Uterus (tissue), 4 donors: ENCODE results near the gene ZSCAN10. TPM values are rescaled to one million over a fixed set of nuclear protein-coding genes. Genes with fewer than 3 reads are reported as not detected.
"Not testable (repeated sequence)": the region's sequence is repeated elsewhere in the genome, so short reads cannot be mapped to it uniquely, and the experiment has no call there.

Source experiments
- DNase-seq, 2 donors: peaks; one replicate each; pipeline ENCODE4 v3.0.0-alpha.2; 2019 to 2020
- H3K27ac ChIP-seq, 2 donors: fragments of 200-600 bp; sonication (generic); 1 replicate in 1 of 2; 2 replicates in 1 of 2; pipeline ENCODE4 v1.5.1; 2016 to 2018
- H3K27me3 ChIP-seq, 2 donors: fragments of 200-600 bp; sonication (generic); one replicate each; pipeline ENCODE4 v1.5.1; 2018 to 2019; ENCODE audit warnings: control low read depth in 1 of 2
- H3K36me3 ChIP-seq, 2 donors: fragments of 200-600 bp; sonication (generic); one replicate each; pipeline ENCODE4 v1.5.1; 2019; ENCODE audit warnings: control low read depth in 1 of 2
- H3K4me1 ChIP-seq, 2 donors: fragments of 200-600 bp; sonication (generic); one replicate each; pipeline ENCODE4 v1.5.1; 2018 to 2019; ENCODE audit warnings: control low read depth in 1 of 2
- H3K4me3 ChIP-seq, 2 donors: fragments of 200-600 bp; sonication (generic); 1 replicate in 1 of 2; 2 replicates in 1 of 2; pipeline ENCODE4 v1.5.1; 2018 to 2019; ENCODE audit warnings: mild to moderate bottlenecking in 1 of 2
- H3K9me3 ChIP-seq, 2 donors: fragments of 200-600 bp; sonication (generic); one replicate each; pipeline ENCODE4 v1.5.1; 2019; ENCODE audit warnings: control low read depth in 1 of 2
- POLR2A ChIP-seq, 2 donors: fragments of 450-650 bp; IDR thresholded peaks; one replicate each; pipeline ENCODE4 v1.6.1; 2016; ENCODE audit warnings: antibody characterized with exemption in 2 of 2, mild to moderate bottlenecking in 1 of 2, moderate library complexity in 1 of 2
- intact Hi-C: fragments of 100-400 bp; cut with DNase I; formaldehyde crosslinking; loops from one replicate; pipeline ENCODE4 v1.15.1; 2023; ENCODE audit warnings: low total_unique reads
- total RNA-seq, 4 donors: library from RNA; depleted of rRNA in 3 of 4; stranded (reverse); fragments of >200 nt in 3 of 4; gene quantifications; one replicate each; pipeline versions ENCODE4 v1.1.0 to v1.2.4, GENCODE V29; 2014 to 2023
- TF ChIP-seq, protein P1 (sequence below), 4 experiments: fragments of 200-600 bp in 2 of 4; fragments of 450-650 bp in 2 of 4; sonication (generic) in 2 of 4; IDR thresholded peaks; one replicate each; pipeline ENCODE4 v1.5.1; 2016 to 2019; ENCODE audit warnings: antibody characterized with exemption in 4 of 4, mild to moderate bottlenecking in 2 of 4, moderate library complexity in 1 of 4
- donor health status: DM: yes; HTN: yes; CAD: no.

ZSCAN10 gene
- total RNA-seq, 4 donors from 2014 or later = not detected

DNA sequence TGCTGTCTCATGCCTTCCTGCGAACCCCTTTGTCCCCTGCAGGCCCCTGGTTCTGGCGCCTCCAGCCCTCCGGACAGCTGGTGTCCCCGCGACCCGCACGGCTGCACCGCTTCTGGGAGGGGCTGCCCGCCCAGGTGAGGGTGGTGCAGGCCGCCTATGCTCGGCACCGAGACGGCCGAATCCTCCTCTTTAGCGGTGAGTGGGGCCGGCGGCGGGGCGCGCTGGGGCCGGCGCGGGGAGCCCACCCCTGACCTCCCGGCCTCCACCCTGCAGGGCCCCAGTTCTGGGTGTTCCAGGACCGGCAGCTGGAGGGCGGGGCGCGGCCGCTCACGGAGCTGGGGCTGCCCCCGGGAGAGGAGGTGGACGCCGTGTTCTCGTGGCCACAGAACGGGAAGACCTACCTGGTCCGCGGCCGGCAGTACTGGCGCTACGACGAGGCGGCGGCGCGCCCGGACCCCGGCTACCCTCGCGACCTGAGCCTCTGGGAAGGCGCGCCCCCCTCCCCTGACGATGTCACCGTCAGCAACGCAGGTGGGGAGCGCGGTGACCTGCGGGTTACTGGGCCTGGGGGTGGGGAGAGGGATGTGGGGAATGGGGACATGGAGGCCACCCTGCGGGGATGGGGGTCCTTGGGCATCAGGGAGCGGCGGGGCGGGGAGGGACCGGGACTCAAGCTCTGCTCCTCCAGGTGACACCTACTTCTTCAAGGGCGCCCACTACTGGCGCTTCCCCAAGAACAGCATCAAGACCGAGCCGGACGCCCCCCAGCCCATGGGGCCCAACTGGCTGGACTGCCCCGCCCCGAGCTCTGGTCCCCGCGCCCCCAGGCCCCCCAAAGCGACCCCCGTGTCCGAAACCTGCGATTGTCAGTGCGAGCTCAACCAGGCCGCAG, 40.7 kb downstream of the ZSCAN10 start:
- no peaks in the 10 kb centered on the region for H3K36me3 ChIP-seq
- TF ChIP-seq, protein P1, sequence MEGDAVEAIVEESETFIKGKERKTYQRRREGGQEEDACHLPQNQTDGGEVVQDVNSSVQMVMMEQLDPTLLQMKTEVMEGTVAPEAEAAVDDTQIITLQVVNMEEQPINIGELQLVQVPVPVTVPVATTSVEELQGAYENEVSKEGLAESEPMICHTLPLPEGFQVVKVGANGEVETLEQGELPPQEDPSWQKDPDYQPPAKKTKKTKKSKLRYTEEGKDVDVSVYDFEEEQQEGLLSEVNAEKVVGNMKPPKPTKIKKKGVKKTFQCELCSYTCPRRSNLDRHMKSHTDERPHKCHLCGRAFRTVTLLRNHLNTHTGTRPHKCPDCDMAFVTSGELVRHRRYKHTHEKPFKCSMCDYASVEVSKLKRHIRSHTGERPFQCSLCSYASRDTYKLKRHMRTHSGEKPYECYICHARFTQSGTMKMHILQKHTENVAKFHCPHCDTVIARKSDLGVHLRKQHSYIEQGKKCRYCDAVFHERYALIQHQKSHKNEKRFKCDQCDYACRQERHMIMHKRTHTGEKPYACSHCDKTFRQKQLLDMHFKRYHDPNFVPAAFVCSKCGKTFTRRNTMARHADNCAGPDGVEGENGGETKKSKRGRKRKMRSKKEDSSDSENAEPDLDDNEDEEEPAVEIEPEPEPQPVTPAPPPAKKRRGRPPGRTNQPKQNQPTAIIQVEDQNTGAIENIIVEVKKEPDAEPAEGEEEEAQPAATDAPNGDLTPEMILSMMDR (IDR thresholded peaks at IDR 0.05) = no peak
- no peak for TF ChIP-seq POLR2A (IDR thresholded peaks at IDR 0.05)
- H3K27me3 ChIP-seq = no peaks in the 10 kb centered on the region
- peaks cover 0 to 10% of the 10 kb centered on the region in 2 donors for H3K4me1 ChIP-seq
- H3K4me3 ChIP-seq = peak overlapping the region; percentile 65 to 91
- peak overlapping the region; percentile 49 to 85 for H3K27ac ChIP-seq
- intact Hi-C loops = loop anchor here (5.0 kb wide), 1 partner anchor 109 kb away; no protein-coding TSS in a partner anchor
- no peaks in the 10 kb centered on the region for H3K9me3 ChIP-seq
- DNase-seq = peak in 1 of 2 donors; percentile 41

DNA sequence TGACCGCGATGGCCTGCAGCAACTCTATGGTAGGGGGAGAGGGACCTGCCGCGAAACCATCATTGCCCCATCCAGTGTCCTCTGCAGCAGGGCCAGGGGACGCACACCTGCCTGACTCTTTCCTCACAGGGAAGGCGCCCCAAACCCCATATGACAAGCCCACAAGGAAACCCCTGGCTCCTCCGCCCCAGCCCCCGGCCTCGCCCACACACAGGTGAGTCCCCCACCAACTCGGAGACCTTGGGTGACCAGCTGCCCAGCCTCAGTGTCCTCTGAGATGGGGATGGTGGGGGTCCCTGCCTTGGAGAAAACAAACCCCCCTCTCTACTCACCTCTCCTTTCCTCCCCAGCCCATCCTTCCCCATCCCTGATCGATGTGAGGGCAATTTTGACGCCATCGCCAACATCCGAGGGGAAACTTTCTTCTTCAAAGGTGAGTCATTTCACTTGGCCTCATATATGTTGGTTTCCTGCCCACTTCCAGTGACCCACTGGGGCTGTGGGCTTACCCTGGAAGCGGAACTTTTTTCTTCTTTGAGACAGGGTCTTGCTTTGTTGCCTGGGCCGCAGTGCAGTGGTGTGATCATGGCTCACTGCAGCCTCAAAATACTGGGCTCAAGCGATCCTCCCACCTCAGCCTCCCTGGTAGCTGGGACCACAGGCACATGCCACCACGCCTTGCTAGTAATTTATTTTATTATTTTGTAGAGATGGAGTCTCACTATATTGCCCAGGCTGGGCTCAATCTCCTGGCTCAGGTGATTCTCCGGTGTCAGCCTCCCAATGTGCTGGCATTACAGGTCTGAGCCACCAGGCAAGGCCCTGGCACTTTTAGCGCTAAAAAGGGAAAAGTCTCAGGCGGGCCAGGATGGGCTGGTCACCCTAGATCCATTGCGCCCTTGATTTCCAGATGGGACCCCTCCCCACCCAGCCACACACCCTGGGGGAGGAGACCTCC, 41.6 kb downstream of the ZSCAN10 start:
- Histone ChIP-seq H3K36me3 (no peaks in the 10 kb centered on the region), H3K9me3 (no peaks in the 10 kb centered on the region), H3K4me1 (peaks cover 0 to 10% of the 10 kb centered on the region in 2 donors), H3K27ac (no peak overlapping the region), H3K4me3 (peak overlapping the region in 1 of 2 donors; percentile 65), H3K27me3 (no peaks in the 10 kb centered on the region)
- no peak for TF ChIP-seq POLR2A (IDR thresholded peaks at IDR 0.05)
- TF ChIP-seq, protein P1 (IDR thresholded peaks at IDR 0.05) = no peak
- intact Hi-C loops = loop anchor here (5.0 kb wide), 1 partner anchor 110 kb away; no protein-coding TSS in a partner anchor
- no peak for DNase-seq

DNA sequence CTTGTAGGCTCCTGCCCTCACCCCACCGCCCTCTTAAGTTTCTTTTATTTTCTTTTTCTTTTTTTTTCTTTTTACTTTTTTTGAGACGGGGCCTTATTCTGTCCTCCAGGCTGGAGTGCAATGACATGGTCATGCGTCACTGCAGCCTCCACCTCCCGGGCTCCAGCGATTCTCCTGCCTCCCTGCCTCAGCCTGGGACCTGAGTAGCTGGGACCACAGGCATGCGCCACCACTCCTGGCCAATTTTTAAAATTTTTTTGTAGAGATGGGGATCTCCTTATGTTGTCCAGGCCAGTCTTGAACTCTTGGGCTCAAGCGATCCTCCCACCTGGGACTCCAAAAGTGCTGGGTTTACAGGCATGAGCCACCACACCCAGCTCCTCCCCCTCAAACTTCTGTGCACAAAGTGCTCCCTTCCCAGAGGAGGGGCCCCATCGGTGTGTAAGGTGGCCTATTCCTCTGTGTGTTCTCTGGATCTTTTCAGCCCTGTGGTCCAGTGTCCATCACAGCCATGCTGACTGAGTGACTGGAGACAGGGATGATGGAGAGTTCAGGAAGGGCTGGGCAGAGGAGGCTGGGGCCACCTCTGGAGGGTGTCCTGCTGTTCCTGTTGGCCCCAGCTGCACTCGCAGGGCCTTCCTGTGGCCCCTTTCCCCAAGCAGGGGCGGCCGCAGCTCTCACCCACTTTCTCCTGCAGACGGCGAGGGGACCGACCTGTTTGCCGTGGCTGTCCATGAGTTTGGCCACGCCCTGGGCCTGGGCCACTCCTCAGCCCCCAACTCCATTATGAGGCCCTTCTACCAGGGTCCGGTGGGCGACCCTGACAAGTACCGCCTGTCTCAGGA, 42.5 kb downstream of the ZSCAN10 start:
- H3K36me3 ChIP-seq = no peaks in the 10 kb centered on the region
- H3K4me3 ChIP-seq = no peak overlapping the region
- intact Hi-C loops = loop anchor here (5.0 kb wide), 1 partner anchor 111 kb away; no protein-coding TSS in a partner anchor
- H3K4me1 ChIP-seq = peaks cover 0 to 10% of the 10 kb centered on the region in 2 donors
- TF ChIP-seq, protein P1 (IDR thresholded peaks at IDR 0.05) = no peak
- no peak for TF ChIP-seq POLR2A (IDR thresholded peaks at IDR 0.05)
- DNase-seq = no peak
- no peak overlapping the region for H3K27ac ChIP-seq
- H3K27me3 ChIP-seq = no peaks in the 10 kb centered on the region
- H3K9me3 ChIP-seq = no peaks in the 10 kb centered on the region

DNA sequence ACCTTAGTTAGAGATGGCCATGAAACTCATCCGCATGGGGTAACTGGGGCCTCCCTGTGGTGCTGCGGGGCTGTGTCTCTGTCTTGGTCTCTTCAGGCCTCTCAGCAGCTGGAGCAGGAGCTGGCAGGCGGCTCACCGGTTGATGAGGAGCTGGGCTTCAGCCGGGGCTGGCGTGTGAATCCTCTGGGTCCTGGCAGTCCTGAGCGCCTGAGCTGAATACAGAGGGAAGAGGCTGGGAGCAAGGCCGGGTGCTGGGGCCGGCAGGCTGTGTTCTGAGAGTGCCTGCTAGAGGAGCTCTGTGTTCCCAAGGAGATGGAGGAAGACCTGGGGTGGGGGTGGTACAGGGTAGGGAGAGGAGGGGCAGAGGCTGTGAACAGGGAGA, 43.4 kb downstream of the ZSCAN10 start:
- not testable (repeated sequence) for H3K4me1 ChIP-seq, H3K36me3 ChIP-seq, H3K27ac ChIP-seq, DNase-seq, H3K4me3 ChIP-seq, H3K27me3 ChIP-seq, H3K9me3 ChIP-seq
- intact Hi-C loops = loop anchor here (5.0 kb wide), 1 partner anchor 112 kb away; no protein-coding TSS in a partner anchor
